Stimulated activated memory B cell treated with anti-CD40 and anti-IgM and Interleukin-4, amounts not matched to agents 10 μg/mL and 1 μg/mL and 100 μg/mL, for 72 hours (primary cell): Measurements from ENCODE around the gene STK38.
A peak's percentile ranks its signal among the peaks of the same experiment; 100 is the strongest.

ENCODE experiments used
- ATAC-seq: fragments of 150-1000 bp; cut with Tn5 transposase; 2 replicates; pipeline ENCODE4 v1.10.0; 2021
- H3K27ac Mint-ChIP-seq: one replicate; pipeline ENCODE4 v1.8.0; 2022; ENCODE audit warnings: mild to moderate bottlenecking, mixed read lengths
- H3K27me3 Mint-ChIP-seq: one replicate; pipeline ENCODE4 v1.8.0; 2022; ENCODE audit warnings: mixed read lengths
- H3K36me3 Mint-ChIP-seq: one replicate; pipeline ENCODE4 v1.8.0; 2022; ENCODE audit warnings: mixed read lengths
- H3K4me1 Mint-ChIP-seq: one replicate; pipeline ENCODE4 v1.8.0; 2022; ENCODE audit warnings: mixed read lengths
- H3K4me3 Mint-ChIP-seq: one replicate; pipeline ENCODE4 v1.8.0; 2022; ENCODE audit warnings: mild to moderate bottlenecking, moderate library complexity, mixed read lengths
- H3K9me3 Mint-ChIP-seq: one replicate; pipeline ENCODE4 v1.8.0; 2022; ENCODE audit warnings: mixed read lengths

STK38 gene

GRCh38 chr6:36547646-36548400, 544 bp upstream of the STK38 start:
- H3K9me3 Mint-ChIP-seq: no peaks in the 10 kb centered on the region
- H3K4me1 Mint-ChIP-seq: peaks cover 50% of the 10 kb centered on the region
- H3K27me3 Mint-ChIP-seq: no peaks in the 10 kb centered on the region
- H3K36me3 Mint-ChIP-seq: peaks cover 7% of the 10 kb centered on the region
- peak overlapping the region; percentile 97 for H3K4me3 Mint-ChIP-seq
- no peak for ATAC-seq
- peak overlapping the region; percentile 92 for H3K27ac Mint-ChIP-seq

GRCh38 chr6:36546308-36546919, 865 bp downstream of the STK38 start:
- ATAC-seq: peak; percentile 1
- peaks cover 7% of the 10 kb centered on the region for H3K36me3 Mint-ChIP-seq
- peak overlapping the region; percentile 97 for H3K4me3 Mint-ChIP-seq
- H3K9me3 Mint-ChIP-seq: no peaks in the 10 kb centered on the region
- H3K27ac Mint-ChIP-seq: peak overlapping the region; percentile 92
- H3K4me1 Mint-ChIP-seq: peaks cover 49% of the 10 kb centered on the region
- H3K27me3 Mint-ChIP-seq: no peaks in the 10 kb centered on the region

DNA sequence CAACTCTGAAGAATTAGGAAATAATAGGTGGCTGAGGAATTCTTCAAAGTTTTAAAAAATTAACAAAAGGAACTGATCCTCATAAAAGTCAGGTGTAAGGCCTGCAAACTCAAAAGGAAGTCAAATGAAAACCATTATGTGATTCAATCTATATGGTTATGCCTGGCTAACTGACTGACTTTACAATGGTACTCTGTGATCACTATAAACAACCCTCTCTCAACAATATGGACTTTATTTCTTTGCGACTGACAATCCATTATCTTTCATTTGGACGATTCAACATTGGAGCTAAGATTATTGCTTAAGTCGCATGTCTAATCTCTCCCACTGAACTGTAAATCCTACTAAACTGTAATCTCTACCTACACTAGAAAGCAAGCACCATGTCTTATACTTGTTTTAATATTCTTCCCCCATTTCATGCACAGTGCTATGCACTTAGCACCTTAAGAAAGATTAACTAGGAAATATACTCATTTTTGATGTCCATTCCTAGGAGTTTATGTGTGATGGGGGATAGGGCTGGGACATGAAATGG, 1.4 kb downstream of the STK38 start:
- no peak for ATAC-seq
- Mint-ChIP-seq H3K36me3 (peaks cover 7% of the 10 kb centered on the region), H3K9me3 (no peaks in the 10 kb centered on the region), H3K27me3 (no peaks in the 10 kb centered on the region), H3K4me1 (peaks cover 43% of the 10 kb centered on the region), H3K27ac (peak overlapping the region; percentile 92), H3K4me3 (peak overlapping the region; percentile 97)

DNA sequence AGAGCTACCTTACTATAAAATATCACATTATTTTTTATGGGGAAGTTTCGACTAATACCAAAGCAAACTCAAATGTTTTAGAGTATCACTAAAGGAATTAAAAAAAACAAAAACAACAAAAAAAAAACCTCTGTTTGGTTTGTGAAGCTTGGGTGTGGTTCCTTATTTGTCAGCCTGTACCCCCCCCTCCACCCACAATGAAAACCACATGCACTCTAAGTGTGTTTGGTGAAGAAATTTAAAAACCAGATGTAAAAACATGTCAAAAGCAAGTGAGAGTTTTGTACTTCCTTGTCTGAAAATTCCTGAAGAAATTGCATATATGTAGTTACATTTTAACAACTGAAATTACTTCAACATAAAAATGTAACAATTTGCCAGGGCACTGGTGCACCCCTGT, 3.1 kb downstream of the STK38 start:
- H3K4me1 Mint-ChIP-seq: peaks cover 31% of the 10 kb centered on the region
- ATAC-seq: no peak

GRCh38 chr6:36542041-36542440, 5.2 kb downstream of the STK38 start:
- Mint-ChIP-seq H3K4me3 (no peak overlapping the region), H3K27ac (no peak overlapping the region), H3K27me3 (no peaks in the 10 kb centered on the region), H3K36me3 (peaks cover 23% of the 10 kb centered on the region), H3K4me1 (peaks cover 27% of the 10 kb centered on the region), H3K9me3 (no peaks in the 10 kb centered on the region)
- no peak for ATAC-seq

More for the DNA sequence above, 3.1 kb downstream of the STK38 start:
- Mint-ChIP-seq H3K4me3 (peak overlapping the region; percentile 85), H3K27me3 (no peaks in the 10 kb centered on the region), H3K36me3 (peaks cover 7% of the 10 kb centered on the region), H3K9me3 (no peaks in the 10 kb centered on the region), H3K27ac (peak overlapping the region; percentile 88)

GRCh38 chr6:36539814-36540568, 7.3 kb downstream of the STK38 start:
- Mint-ChIP-seq H3K36me3 (peaks cover 40% of the 10 kb centered on the region), H3K27ac (no peak overlapping the region), H3K27me3 (no peaks in the 10 kb centered on the region), H3K4me3 (no peak overlapping the region), H3K4me1 (peaks cover 20% of the 10 kb centered on the region), H3K9me3 (no peaks in the 10 kb centered on the region)
- no peak for ATAC-seq

GRCh38 chr6:36536873-36537547, 10.3 kb downstream of the STK38 start:
- Mint-ChIP-seq H3K36me3 (peaks cover 49% of the 10 kb centered on the region), H3K27ac (no peak overlapping the region)

GRCh38 chr6:36533321-36533720, 14.0 kb downstream of the STK38 start:
- Mint-ChIP-seq H3K4me3 (no peak overlapping the region), H3K36me3 (peaks cover 61% of the 10 kb centered on the region), H3K27me3 (no peaks in the 10 kb centered on the region), H3K27ac (no peak overlapping the region), H3K9me3 (no peaks in the 10 kb centered on the region), H3K4me1 (peaks cover 26% of the 10 kb centered on the region)
- no peak for ATAC-seq

More at GRCh38 chr6:36536873-36537547, 10.3 kb downstream of the STK38 start:
- Mint-ChIP-seq H3K27me3 (no peaks in the 10 kb centered on the region), H3K4me3 (no peak overlapping the region), H3K9me3 (no peaks in the 10 kb centered on the region), H3K4me1 (peaks cover 16% of the 10 kb centered on the region)
- no peak for ATAC-seq

GRCh38 chr6:36526066-36526465, 21.2 kb downstream of the STK38 start:
- Mint-ChIP-seq H3K27ac (no peak overlapping the region), H3K4me3 (no peak overlapping the region), H3K4me1 (peaks cover 18% of the 10 kb centered on the region), H3K36me3 (peaks cover 66% of the 10 kb centered on the region), H3K27me3 (no peaks in the 10 kb centered on the region), H3K9me3 (no peaks in the 10 kb centered on the region)
- no peak for ATAC-seq

- H3K4me3 Mint-ChIP-seq: no peak overlapping the region
- H3K9me3 Mint-ChIP-seq: no peaks in the 10 kb centered on the region
- no peaks in the 10 kb centered on the region for H3K27me3 Mint-ChIP-seq
- H3K4me1 Mint-ChIP-seq: peaks cover 18% of the 10 kb centered on the region
- H3K36me3 Mint-ChIP-seq: peaks cover 66% of the 10 kb centered on the region
- ATAC-seq: no peak
- H3K27ac Mint-ChIP-seq: no peak overlapping the region
Observed at GRCh38 chr6:36525346-36525745, 21.9 kb downstream of the STK38 start.

- Mint-ChIP-seq H3K27me3 (no peaks in the 10 kb centered on the region), H3K36me3 (peaks cover 69% of the 10 kb centered on the region), H3K9me3 (no peaks in the 10 kb centered on the region), H3K27ac (no peak overlapping the region), H3K4me3 (no peak overlapping the region), H3K4me1 (peaks cover 18% of the 10 kb centered on the region)
- ATAC-seq: no peak
Observed at GRCh38 chr6:36524871-36525270, 22.4 kb downstream of the STK38 start.

GRCh38 chr6:36523936-36524499, 23.3 kb downstream of the STK38 start:
- no peak for ATAC-seq
- no peak overlapping the region for H3K27ac Mint-ChIP-seq
- H3K36me3 Mint-ChIP-seq: peaks cover 65% of the 10 kb centered on the region
- H3K27me3 Mint-ChIP-seq: no peaks in the 10 kb centered on the region
- H3K4me3 Mint-ChIP-seq: no peak overlapping the region
- peaks cover 11% of the 10 kb centered on the region for H3K4me1 Mint-ChIP-seq
- no peaks in the 10 kb centered on the region for H3K9me3 Mint-ChIP-seq

DNA sequence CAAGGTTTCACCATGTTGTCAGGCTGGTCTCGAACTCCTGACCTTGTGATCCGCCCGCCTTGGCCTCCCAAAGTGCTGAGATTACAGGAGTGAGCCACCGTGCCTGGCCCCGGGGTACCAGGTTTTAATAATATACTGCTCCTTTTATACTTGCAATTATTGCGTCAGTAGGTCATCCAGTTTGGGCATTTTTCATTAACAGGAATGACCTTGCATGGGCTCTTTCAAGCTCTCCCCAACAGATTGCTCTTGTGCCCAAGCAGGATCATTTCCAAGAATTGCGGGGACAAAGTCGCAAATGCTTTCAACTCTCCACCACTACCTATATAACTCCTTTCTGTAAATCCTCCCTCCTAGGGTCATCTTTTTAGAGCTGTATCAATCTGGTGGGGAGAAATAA, 23.8 kb downstream of the STK38 start:
- Mint-ChIP-seq H3K27ac (no peak overlapping the region), H3K36me3 (peaks cover 67% of the 10 kb centered on the region), H3K4me3 (no peak overlapping the region), H3K4me1 (peaks cover 9% of the 10 kb centered on the region), H3K9me3 (no peaks in the 10 kb centered on the region), H3K27me3 (no peaks in the 10 kb centered on the region)
- ATAC-seq: no peak

DNA sequence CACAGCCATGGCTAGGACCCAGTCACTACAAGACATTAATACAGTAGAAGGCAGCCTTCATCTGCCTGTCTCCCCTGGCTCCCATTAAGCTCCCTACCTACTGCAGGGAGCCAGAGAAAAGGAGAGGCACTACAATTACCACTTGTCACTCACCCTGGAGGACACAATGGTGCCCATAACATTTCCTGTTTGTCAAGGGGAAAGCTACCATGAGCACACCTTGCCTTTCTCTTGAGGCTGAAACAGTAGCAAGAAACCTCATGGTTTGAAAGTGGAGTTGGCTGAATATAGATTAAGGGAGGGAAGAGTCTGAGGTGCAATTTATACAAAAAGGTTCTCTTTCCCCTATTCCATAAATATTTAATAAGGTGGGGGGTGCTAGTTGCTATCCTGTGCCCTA, 27.9 kb downstream of the STK38 start:
- Mint-ChIP-seq H3K27ac (no peak overlapping the region), H3K4me1 (no peaks in the 10 kb centered on the region), H3K4me3 (no peak overlapping the region), H3K27me3 (no peaks in the 10 kb centered on the region), H3K36me3 (peaks cover 40% of the 10 kb centered on the region), H3K9me3 (no peaks in the 10 kb centered on the region)
- no peak for ATAC-seq

DNA sequence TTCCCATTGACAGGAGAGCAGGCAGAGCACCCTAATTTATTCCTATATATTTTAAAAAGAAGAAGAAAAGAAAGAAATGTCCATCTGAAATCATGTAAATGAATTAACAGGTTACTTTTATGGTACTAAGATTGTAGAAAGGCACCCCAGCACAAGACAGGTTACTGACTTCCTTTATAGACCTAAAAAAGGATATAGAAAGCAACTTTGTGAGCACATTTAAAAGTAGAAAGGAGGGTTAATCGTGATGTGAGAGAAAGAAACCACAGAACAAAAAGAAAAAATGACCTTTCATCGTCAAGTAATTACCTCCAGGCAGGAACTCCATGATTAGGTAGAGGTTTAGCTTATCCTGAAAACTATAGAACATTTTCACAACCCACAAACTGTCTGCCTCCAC, 29.9 kb downstream of the STK38 start:
- Mint-ChIP-seq H3K4me1 (no peaks in the 10 kb centered on the region), H3K4me3 (no peak overlapping the region), H3K9me3 (no peaks in the 10 kb centered on the region), H3K27ac (no peak overlapping the region), H3K27me3 (no peaks in the 10 kb centered on the region), H3K36me3 (peaks cover 24% of the 10 kb centered on the region)
- no peak for ATAC-seq
